CD14-positive monocyte (primary cell): ENCODE measurements around the gene KRT6C. TPM values are rescaled to one million over a fixed set of nuclear protein-coding genes. Genes with fewer than 3 reads are reported as not detected.

Experiments
- DNase-seq, 3 donors: peaks; one replicate each; pipeline ENCODE4 v3.0.0-alpha.2; 2011 to 2022
- H2AFZ ChIP-seq: 2 replicates; pipeline ENCODE4 v1.6.0; 2012; ENCODE audit warnings: mild to moderate bottlenecking, low read depth, low read length, inconsistent platforms; ENCODE audit not compliant: insufficient read depth, poor library complexity, severe bottlenecking
- H3K27ac ChIP-seq, 2 donors: 1 replicate in 1 of 2; 2 replicates in 1 of 2; pipeline ENCODE4 v1.5.1; 2012 to 2013; ENCODE audit warnings: low read length in 2 of 2, control low read depth in 1 of 2, inconsistent platforms in 1 of 2, low read depth in 1 of 2, mild to moderate bottlenecking in 1 of 2
- H3K27me3 ChIP-seq, 2 donors: one replicate each; pipeline versions ENCODE4 v1.6.0 to v1.6.1; 2011 to 2013; ENCODE audit warnings: low read length in 2 of 2; ENCODE audit not compliant: control insufficient read depth in 2 of 2, insufficient read depth in 2 of 2
- H3K36me3 ChIP-seq, 2 donors: replicated peaks in 1 of 2; 1 replicate in 1 of 2; 2 replicates in 1 of 2; pipeline versions ENCODE4 v1.5.1 to v1.6.1; 2012 to 2013; ENCODE audit warnings: low read length in 2 of 2, control low read depth in 1 of 2, inconsistent platforms in 1 of 2, mild to moderate bottlenecking in 1 of 2; ENCODE audit not compliant: insufficient read depth in 2 of 2, control insufficient read depth in 1 of 2
- H3K4me1 ChIP-seq, 2 donors: 1 replicate in 1 of 2; 2 replicates in 1 of 2; pipeline versions ENCODE4 v1.5.1 to v1.6.1; 2012 to 2013; ENCODE audit warnings: low read length in 2 of 2, control low read depth in 1 of 2, inconsistent platforms in 1 of 2, mild to moderate bottlenecking in 1 of 2, moderate library complexity in 1 of 2; ENCODE audit not compliant: insufficient read depth in 2 of 2, control insufficient read depth in 1 of 2
- H3K4me2 ChIP-seq: replicated peaks from 2 replicates; pipeline ENCODE3; 2012; ENCODE audit warnings: low read length, moderate library complexity, mild to moderate bottlenecking; ENCODE audit not compliant: poor library complexity, severe bottlenecking; ENCODE audit errors: extremely low read depth
- H3K4me3 ChIP-seq, 3 experiments: fragments of 200-600 bp in 1 of 3; sonication (generic) in 1 of 3; replicated peaks in 1 of 3; 1 replicate in 2 of 3; 2 replicates in 1 of 3; pipeline ENCODE4 v1.5.1; 2011 to 2013; ENCODE audit warnings: low read length in 3 of 3, mild to moderate bottlenecking in 3 of 3, control low read depth in 2 of 3, low read depth in 2 of 3, inconsistent platforms in 1 of 3, moderate library complexity in 1 of 3
- H3K79me2 ChIP-seq: 2 replicates; pipeline ENCODE4 v1.6.0; 2012; ENCODE audit warnings: mild to moderate bottlenecking, control low read depth, inconsistent platforms, low read length, moderate library complexity; ENCODE audit not compliant: insufficient read depth
- H3K9ac ChIP-seq: 2 replicates; pipeline ENCODE4 v1.6.0; 2017; ENCODE audit warnings: low read length, mild to moderate bottlenecking; ENCODE audit not compliant: insufficient read depth, poor library complexity, severe bottlenecking
- H3K9me3 ChIP-seq, 2 donors: replicated peaks in 1 of 2; 1 replicate in 1 of 2; 2 replicates in 1 of 2; pipeline versions ENCODE4 v1.5.1 to v1.6.1; 2012 to 2013; ENCODE audit warnings: low read length in 2 of 2, control low read depth in 1 of 2; ENCODE audit not compliant: control insufficient read depth in 1 of 2, insufficient read depth in 1 of 2
- H4K20me1 ChIP-seq: 2 replicates; pipeline ENCODE4 v1.6.0; 2012; ENCODE audit warnings: mild to moderate bottlenecking, low read length, control low read depth, moderate library complexity; ENCODE audit not compliant: insufficient read depth
- H3K27ac Mint-ChIP-seq, 7 donors: one replicate each; pipeline ENCODE4 v1.8.0; 2020; ENCODE audit warnings: mild to moderate bottlenecking in 7 of 7, mixed read lengths in 7 of 7, moderate library complexity in 6 of 7, inconsistent platforms in 2 of 7
- H3K27me3 Mint-ChIP-seq, 3 donors: one replicate each; pipeline ENCODE4 v1.8.0; 2021 to 2022; ENCODE audit warnings: low read depth in 3 of 3, mild to moderate bottlenecking in 3 of 3, mixed read lengths in 3 of 3, moderate library complexity in 3 of 3, inconsistent platforms in 1 of 3
- H3K36me3 Mint-ChIP-seq, 2 donors: one replicate each; pipeline ENCODE4 v1.8.0; 2020; ENCODE audit warnings: mixed read lengths in 2 of 2, inconsistent platforms in 1 of 2, mild to moderate bottlenecking in 1 of 2
- H3K4me1 Mint-ChIP-seq: one replicate; pipeline ENCODE4 v1.8.0; 2020; ENCODE audit warnings: mild to moderate bottlenecking, mixed read lengths
- H3K4me3 Mint-ChIP-seq, 2 donors: one replicate each; pipeline ENCODE4 v1.8.0; 2020; ENCODE audit warnings: mild to moderate bottlenecking in 2 of 2, mixed read lengths in 2 of 2, moderate library complexity in 1 of 2
- H3K9me3 Mint-ChIP-seq, 7 donors: one replicate each; pipeline ENCODE4 v1.8.0; 2020 to 2022; ENCODE audit warnings: mixed read lengths in 7 of 7, mild to moderate bottlenecking in 6 of 7, moderate library complexity in 6 of 7, inconsistent platforms in 2 of 7
- WGBS: methylation state at CpG from one replicate; pipeline ENCODE4 v1.1.5; 2013; ENCODE audit warnings: missing lambda C conversion rate; ENCODE audit not compliant: insufficient coverage; 5-methylcytosine and 5-hydroxymethylcytosine counted together
- intact Hi-C, 2 donors: fragments of 100-400 bp; cut with micrococcal nuclease; formaldehyde crosslinking; loops; one replicate each; pipeline versions ENCODE4 v1.15.0 to v1.15.1; 2023
- polyA minus RNA-seq: library from RNA; depleted of rRNA, polyadenylated mRNA; stranded (reverse); fragments of >200 nt; gene quantifications from 2 replicates; pipeline ENCODE4 v1.2.3, GENCODE V29; 2012
- polyA plus RNA-seq, 3 donors: library from polyadenylated mRNA; depleted of rRNA in 1 of 3; unstranded in 2 of 3; stranded (reverse) in 1 of 3; fragments of 300-500 nt in 2 of 3; fragments of >200 nt in 1 of 3; fragmentation: Illumina TruSeq in 2 of 3; gene quantifications; 1 replicate in 2 of 3; 2 replicates in 1 of 3; pipeline ENCODE4 v1.2.3, GENCODE V29; 2012 to 2021
- total RNA-seq, 12 experiments: library from RNA in 1 of 12; stranded (reverse) in 1 of 12; fragments of 120-200 nt in 1 of 12; gene quantifications; one replicate each; pipeline ENCODE4 v1.2.4 and lab custom pipeline; 2013 to 2026; ENCODE audit warnings: mixed read lengths in 6 of 12, inconsistent platforms in 1 of 12
- TF ChIP-seq, protein P1 (sequence below): fragments of 200-600 bp; IDR thresholded peaks from one replicate; pipeline ENCODE4 v1.8.0; 2022; ENCODE audit warnings: antibody characterized with exemption, mild to moderate bottlenecking

KRT6C gene
- not detected for total RNA-seq (2013)
- polyA plus RNA-seq (not detected), polyA minus RNA-seq (not detected in 2 replicates), total RNA-seq (lab: John Stamatoyannopoulos, UW) (0 to 0.60 (median 0.06) reads per million in 11 experiments)

DNA sequence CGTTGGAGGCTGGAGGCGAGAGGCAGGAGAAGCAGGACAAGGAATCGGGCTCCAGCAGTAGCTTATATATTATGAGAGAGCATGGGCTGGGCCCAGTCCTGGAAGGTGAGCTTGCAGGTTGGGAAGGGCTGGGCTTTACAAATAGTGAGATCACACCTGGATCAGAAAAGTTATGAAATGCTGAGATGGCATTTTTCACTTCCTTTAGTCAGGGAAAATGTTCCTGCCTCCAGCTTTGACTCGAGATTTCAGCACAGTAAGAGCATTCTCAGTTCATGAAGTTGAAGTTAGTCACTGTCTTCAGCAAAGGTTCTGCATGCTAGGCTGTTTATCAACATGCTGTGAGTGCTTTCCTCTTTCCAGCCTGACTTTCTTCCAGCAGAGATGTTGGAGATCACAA is at the start of gene KRT6C:
Gene KRT6C (minus strand): TSS at position 38 of the 400 bp plus-strand sequence. CDS start 68 bp downstream, outside the sequence.
- Histone ChIP-seq H4K20me1 (no peaks in the 10 kb centered on the region), H2AFZ (no peak within 1 kb of the TSS), H3K4me1 (no peaks in the 10 kb centered on the region), H3K27me3 (peaks cover 0 to 2% of the 10 kb centered on the region in 2 donors), H3K9ac (no peak within 1 kb of the TSS), H3K4me2 (no peak within 1 kb of the TSS), H3K79me2 (no peaks in the 10 kb centered on the region), H3K9me3 (no peaks in the 10 kb centered on the region), H3K36me3 (no peaks in the 10 kb centered on the region), H3K4me3 (no peak within 1 kb of the TSS), H3K27ac (no peak within 1 kb of the TSS)
- Mint-ChIP-seq H3K27ac (no peak within 1 kb of the TSS), H3K4me1 (no peaks in the 10 kb centered on the region), H3K4me3 (no peak within 1 kb of the TSS), H3K9me3 (peaks cover 0 to 8% (median 3%) of the 10 kb centered on the region in 7 donors), H3K27me3 (peaks cover 3 to 7% (median 5%) of the 10 kb centered on the region in 3 donors), H3K36me3 (no peaks in the 10 kb centered on the region)
- no peak for DNase-seq
- intact Hi-C loops: no loop called here
- 89% methylated on average over 4 of the region's 4 CpGs for WGBS
- TF ChIP-seq, protein P1, sequence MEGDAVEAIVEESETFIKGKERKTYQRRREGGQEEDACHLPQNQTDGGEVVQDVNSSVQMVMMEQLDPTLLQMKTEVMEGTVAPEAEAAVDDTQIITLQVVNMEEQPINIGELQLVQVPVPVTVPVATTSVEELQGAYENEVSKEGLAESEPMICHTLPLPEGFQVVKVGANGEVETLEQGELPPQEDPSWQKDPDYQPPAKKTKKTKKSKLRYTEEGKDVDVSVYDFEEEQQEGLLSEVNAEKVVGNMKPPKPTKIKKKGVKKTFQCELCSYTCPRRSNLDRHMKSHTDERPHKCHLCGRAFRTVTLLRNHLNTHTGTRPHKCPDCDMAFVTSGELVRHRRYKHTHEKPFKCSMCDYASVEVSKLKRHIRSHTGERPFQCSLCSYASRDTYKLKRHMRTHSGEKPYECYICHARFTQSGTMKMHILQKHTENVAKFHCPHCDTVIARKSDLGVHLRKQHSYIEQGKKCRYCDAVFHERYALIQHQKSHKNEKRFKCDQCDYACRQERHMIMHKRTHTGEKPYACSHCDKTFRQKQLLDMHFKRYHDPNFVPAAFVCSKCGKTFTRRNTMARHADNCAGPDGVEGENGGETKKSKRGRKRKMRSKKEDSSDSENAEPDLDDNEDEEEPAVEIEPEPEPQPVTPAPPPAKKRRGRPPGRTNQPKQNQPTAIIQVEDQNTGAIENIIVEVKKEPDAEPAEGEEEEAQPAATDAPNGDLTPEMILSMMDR: no peak

DNA sequence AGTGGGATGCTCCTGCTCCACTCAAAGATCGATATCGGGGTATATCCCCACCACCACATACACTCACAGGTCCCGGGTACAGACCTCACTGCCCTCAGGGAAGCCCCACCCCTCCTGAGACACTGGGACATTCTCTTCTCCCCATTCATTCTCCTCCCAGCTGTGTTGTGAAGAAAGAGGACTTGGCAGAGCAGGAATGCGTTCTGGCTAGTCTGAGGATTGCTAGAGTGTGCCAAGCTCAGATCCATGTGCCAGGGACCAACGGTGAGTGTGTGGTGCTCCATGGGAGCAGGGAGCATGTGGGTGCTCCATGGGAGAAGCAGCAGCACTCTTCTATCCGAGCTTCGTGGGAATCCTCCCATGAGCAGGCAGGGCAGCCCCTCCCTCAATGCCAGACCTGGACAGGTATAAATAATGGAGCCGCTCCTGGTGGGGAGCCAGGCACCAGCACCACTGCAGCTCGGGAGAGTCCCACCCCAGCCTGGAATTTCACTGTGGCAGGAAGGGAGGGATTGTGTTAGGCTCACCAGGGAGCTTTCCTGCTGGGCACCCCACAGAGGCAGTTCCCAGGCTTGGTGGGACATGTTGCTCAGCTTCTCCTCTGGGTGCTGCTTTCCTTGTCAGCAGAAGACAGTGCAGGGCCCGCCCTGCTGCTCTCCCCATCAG is 48.9 kb upstream of the KRT6C start:
- Histone ChIP-seq H4K20me1 (no peaks in the 10 kb centered on the region), H3K79me2 (no peaks in the 10 kb centered on the region), H3K4me3 (no peak overlapping the region), H3K4me2 (no peak overlapping the region), H3K36me3 (no peaks in the 10 kb centered on the region), H2AFZ (no peak overlapping the region), H3K27me3 (no peaks in the 10 kb centered on the region), H3K9ac (no peak overlapping the region), H3K9me3 (no peaks in the 10 kb centered on the region), H3K27ac (no peak overlapping the region), H3K4me1 (no peaks in the 10 kb centered on the region)
- TF ChIP-seq, protein P1: no peak
- no peak for DNase-seq
- intact Hi-C loops: no loop called here
- Mint-ChIP-seq H3K4me1 (no peaks in the 10 kb centered on the region), H3K36me3 (no peaks in the 10 kb centered on the region), H3K4me3 (no peak overlapping the region), H3K27me3 (peaks cover 3 to 9% (median 5%) of the 10 kb centered on the region in 3 donors), H3K27ac (no peak overlapping the region), H3K9me3 (no peaks in the 10 kb centered on the region)
- 91% methylated on average over 8 of the region's 10 CpGs for WGBS
